GM18870 (cell line): ENCODE data around the gene NTPCR.
A peak's percentile ranks its signal among the peaks of the same experiment; 100 is the strongest.
"Not testable (repeated sequence)": the region's sequence is repeated elsewhere in the genome, so short reads cannot be mapped to it uniquely, and the experiment has no call there.

Experiments used
- ATAC-seq: cut with Tn5 transposase; IDR thresholded peaks from one replicate; pipeline ENCODE4 v1.9.1; 2021; ENCODE audit warnings: moderate library complexity; ENCODE audit not compliant: unreplicated experiment

The NTPCR gene

GRCh38 chr1:232925421-232926220 is 24.8 kb upstream of the NTPCR start:
- no peak for ATAC-seq

GRCh38 chr1:232927166-232927565 is 23.2 kb upstream of the NTPCR start:
- ATAC-seq = not testable (repeated sequence)

- ATAC-seq = no peak
Measured at GRCh38 chr1:232927830-232928505, 22.4 kb upstream of the NTPCR start.

- ATAC-seq = no peak
Measured at GRCh38 chr1:232932486-232933425, 17.7 kb upstream of the NTPCR start.

GRCh38 chr1:232936941-232937340 is 13.5 kb upstream of the NTPCR start:
- ATAC-seq = no peak

- ATAC-seq = no peak
Measured at GRCh38 chr1:232937741-232938375, 12.6 kb upstream of the NTPCR start.

- ATAC-seq = no peak
Measured at GRCh38 chr1:232938926-232939325, 11.5 kb upstream of the NTPCR start.

GRCh38 chr1:232939748-232940147 is 10.7 kb upstream of the NTPCR start:
- ATAC-seq = no peak

- ATAC-seq = peak; percentile 60
Measured at GRCh38 chr1:232940262-232940661, 10.1 kb upstream of the NTPCR start.

- no peak for ATAC-seq
Measured at GRCh38 chr1:232942413-232943294, 7.8 kb upstream of the NTPCR start.

- no peak for ATAC-seq
Measured at GRCh38 chr1:232943679-232944252, 6.6 kb upstream of the NTPCR start.

- ATAC-seq = no peak
Measured at GRCh38 chr1:232944347-232944746, 6.1 kb upstream of the NTPCR start.

- no peak for ATAC-seq
Measured at GRCh38 chr1:232949636-232950196, 695 bp upstream of the NTPCR start.

GRCh38 chr1:232951180-232951579 is 769 bp downstream of the NTPCR start:
- ATAC-seq = no peak

GRCh38 chr1:232951605-232952004 is 1.2 kb downstream of the NTPCR start:
- ATAC-seq = no peak

GRCh38 chr1:232952514-232953499 is 2.4 kb downstream of the NTPCR start:
- ATAC-seq = peak; percentile 39

GRCh38 chr1:232954594-232955365 is 4.4 kb downstream of the NTPCR start:
- ATAC-seq = no peak
